ENCODE results near the gene ZBTB20. TPM values are rescaled to one million over a fixed set of nuclear protein-coding genes. Genes with fewer than 3 reads are reported as not detected.

The ZBTB20 gene
- total RNA-seq, 1 donor from 2014 or later, result 21.4 TPM

DNA sequence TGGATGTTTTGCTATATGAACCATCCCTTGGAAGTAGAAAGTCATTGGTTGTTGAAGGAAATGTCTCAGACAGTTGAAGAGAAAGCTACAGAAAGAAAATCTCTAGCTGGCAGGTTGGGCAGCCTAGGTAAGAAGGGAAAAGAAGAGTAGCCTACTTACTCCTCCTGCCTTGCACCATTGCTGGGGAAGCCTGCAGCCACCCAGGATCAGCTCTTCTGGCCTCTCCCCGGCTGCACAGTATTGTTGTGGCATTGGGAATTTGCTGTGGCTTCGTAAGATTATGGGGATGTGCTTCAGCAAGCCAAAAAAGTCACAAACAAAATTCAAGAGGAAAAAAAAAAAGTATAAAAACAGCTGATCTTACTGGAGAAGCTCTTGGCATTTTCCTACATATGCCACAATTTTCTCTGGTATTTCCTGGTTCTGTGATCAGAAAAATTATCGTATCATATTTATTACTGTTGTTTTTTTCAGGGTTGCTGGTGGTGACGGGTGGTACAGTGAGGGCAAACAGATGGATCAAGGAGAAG, 699.1 kb downstream of the ZBTB20 start:
- Histone ChIP-seq H3K4me2 (ENCODE audit: low read length) (peak overlapping the region; percentile 26), H3K27me3 (ENCODE audit: insufficient read depth, low read length) (no peaks in the 10 kb centered on the region), H3K36me3 (ENCODE audit: insufficient read depth, low read length) (no peaks in the 10 kb centered on the region), H3K9ac (ENCODE audit: low read length) (peak overlapping the region; percentile 3), H3K9me3 (ENCODE audit: insufficient read depth, low read depth, low read length) (no peaks in the 10 kb centered on the region), H4K20me1 (ENCODE audit: insufficient read depth, low read length) (peaks cover 3% of the 10 kb centered on the region), H3K27ac (ENCODE audit: low read depth, low read length) (no peak overlapping the region), H3K79me2 (ENCODE audit: insufficient read depth, low read length) (peaks cover 65% of the 10 kb centered on the region), H3K4me1 (ENCODE audit: insufficient read depth, low read length) (peaks cover 16% of the 10 kb centered on the region), H3K4me3 (ENCODE audit: insufficient read depth, low read depth, low read length) (no peak overlapping the region), H2AFZ (ENCODE audit: low read depth, low read length) (no peak overlapping the region)
- H3K4me1 Mint-ChIP-seq (ENCODE audit: low read depth, unreplicated experiment), result peaks cover 45% of the 10 kb centered on the region
- TF ChIP-seq, protein P1, sequence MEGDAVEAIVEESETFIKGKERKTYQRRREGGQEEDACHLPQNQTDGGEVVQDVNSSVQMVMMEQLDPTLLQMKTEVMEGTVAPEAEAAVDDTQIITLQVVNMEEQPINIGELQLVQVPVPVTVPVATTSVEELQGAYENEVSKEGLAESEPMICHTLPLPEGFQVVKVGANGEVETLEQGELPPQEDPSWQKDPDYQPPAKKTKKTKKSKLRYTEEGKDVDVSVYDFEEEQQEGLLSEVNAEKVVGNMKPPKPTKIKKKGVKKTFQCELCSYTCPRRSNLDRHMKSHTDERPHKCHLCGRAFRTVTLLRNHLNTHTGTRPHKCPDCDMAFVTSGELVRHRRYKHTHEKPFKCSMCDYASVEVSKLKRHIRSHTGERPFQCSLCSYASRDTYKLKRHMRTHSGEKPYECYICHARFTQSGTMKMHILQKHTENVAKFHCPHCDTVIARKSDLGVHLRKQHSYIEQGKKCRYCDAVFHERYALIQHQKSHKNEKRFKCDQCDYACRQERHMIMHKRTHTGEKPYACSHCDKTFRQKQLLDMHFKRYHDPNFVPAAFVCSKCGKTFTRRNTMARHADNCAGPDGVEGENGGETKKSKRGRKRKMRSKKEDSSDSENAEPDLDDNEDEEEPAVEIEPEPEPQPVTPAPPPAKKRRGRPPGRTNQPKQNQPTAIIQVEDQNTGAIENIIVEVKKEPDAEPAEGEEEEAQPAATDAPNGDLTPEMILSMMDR (IDR thresholded peaks at IDR 0.05; ENCODE audit: insufficient read depth, low read depth, low read length), result no peak
- TF ChIP-seq EZH2 (IDR thresholded peaks at IDR 0.05; ENCODE audit: insufficient read depth, low read length), result no peak
- FAIRE-seq, result no peak
- H3K4me3 Mint-ChIP-seq (ENCODE audit: unreplicated experiment), result no peak overlapping the region
- H3K36me3 Mint-ChIP-seq (ENCODE audit: low read depth, unreplicated experiment), result no peaks in the 10 kb centered on the region
- DNase-seq (ENCODE audit: low read depth), result no peak
- no peaks in the 10 kb centered on the region for H3K27me3 Mint-ChIP-seq (ENCODE audit: low read depth, unreplicated experiment)
- no peaks in the 10 kb centered on the region for H3K9me3 Mint-ChIP-seq (ENCODE audit: unreplicated experiment)
- no peak overlapping the region for H3K27ac Mint-ChIP-seq (ENCODE audit: unreplicated experiment)

DNA sequence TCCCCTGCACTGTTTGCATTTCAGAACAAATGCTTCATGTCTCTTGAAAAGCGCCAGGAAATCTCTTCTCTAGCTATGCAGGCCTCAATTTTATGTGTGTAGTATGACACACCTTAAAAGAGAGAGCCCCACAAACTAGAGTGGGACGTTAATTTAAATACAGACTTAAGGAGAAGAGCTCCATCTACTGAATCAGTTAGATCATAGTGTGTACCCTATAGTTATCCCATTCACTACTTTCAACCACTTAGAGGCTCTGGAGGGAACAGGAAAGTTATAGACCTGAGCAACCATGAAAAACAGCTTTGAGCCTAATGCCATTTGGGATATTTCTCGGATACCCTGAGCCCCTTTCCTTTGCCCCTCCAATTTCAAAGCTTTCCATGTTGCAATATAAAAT, 699.5 kb downstream of the ZBTB20 start:
- Histone ChIP-seq H3K27ac (ENCODE audit: low read depth, low read length) (no peak overlapping the region), H3K27me3 (ENCODE audit: insufficient read depth, low read length) (no peaks in the 10 kb centered on the region), H3K36me3 (ENCODE audit: insufficient read depth, low read length) (no peaks in the 10 kb centered on the region), H3K4me2 (ENCODE audit: low read length) (peak overlapping the region; percentile 26), H3K9ac (ENCODE audit: low read length) (peak overlapping the region; percentile 3), H4K20me1 (ENCODE audit: insufficient read depth, low read length) (peaks cover 7% of the 10 kb centered on the region), H2AFZ (ENCODE audit: low read depth, low read length) (no peak overlapping the region), H3K9me3 (ENCODE audit: insufficient read depth, low read depth, low read length) (no peaks in the 10 kb centered on the region), H3K79me2 (ENCODE audit: insufficient read depth, low read length) (peaks cover 63% of the 10 kb centered on the region), H3K4me3 (ENCODE audit: insufficient read depth, low read depth, low read length) (no peak overlapping the region), H3K4me1 (ENCODE audit: insufficient read depth, low read length) (peaks cover 20% of the 10 kb centered on the region)
- no peaks in the 10 kb centered on the region for H3K36me3 Mint-ChIP-seq (ENCODE audit: low read depth, unreplicated experiment)
- H3K27ac Mint-ChIP-seq (ENCODE audit: unreplicated experiment), result no peak overlapping the region
- no peaks in the 10 kb centered on the region for H3K9me3 Mint-ChIP-seq (ENCODE audit: unreplicated experiment)
- DNase-seq (ENCODE audit: low read depth) (no peak), FAIRE-seq (no peak)
- H3K4me3 Mint-ChIP-seq (ENCODE audit: unreplicated experiment), result no peak overlapping the region
- H3K27me3 Mint-ChIP-seq (ENCODE audit: low read depth, unreplicated experiment), result no peaks in the 10 kb centered on the region
- no peak for TF ChIP-seq EZH2 (IDR thresholded peaks at IDR 0.05; ENCODE audit: insufficient read depth, low read length)
- TF ChIP-seq, protein P1 (IDR thresholded peaks at IDR 0.05; ENCODE audit: insufficient read depth, low read depth, low read length), result no peak
- peaks cover 50% of the 10 kb centered on the region for H3K4me1 Mint-ChIP-seq (ENCODE audit: low read depth, unreplicated experiment)

DNA sequence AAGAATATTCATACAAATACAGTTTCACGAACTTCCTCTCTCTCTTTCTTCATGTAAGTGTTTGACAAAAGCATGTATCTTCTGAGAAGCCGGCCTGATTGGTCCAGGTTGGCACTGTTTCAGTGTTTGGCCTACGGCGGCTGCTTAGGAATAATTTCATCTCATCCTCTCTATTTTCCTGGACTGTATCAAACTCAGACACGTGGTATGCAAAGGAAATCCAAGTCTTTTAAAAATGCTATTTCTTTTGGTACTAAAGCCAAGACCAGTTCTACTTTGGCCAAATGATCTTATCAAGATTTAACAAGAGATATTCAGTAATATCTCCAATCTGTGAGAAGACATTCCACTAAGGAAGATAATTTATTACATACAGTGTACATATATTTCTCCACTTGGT, 700.5 kb downstream of the ZBTB20 start:
- Histone ChIP-seq H3K9me3 (ENCODE audit: insufficient read depth, low read depth, low read length) (no peaks in the 10 kb centered on the region), H3K9ac (ENCODE audit: low read length) (no peak overlapping the region), H3K27ac (ENCODE audit: low read depth, low read length) (no peak overlapping the region), H3K4me2 (ENCODE audit: low read length) (no peak overlapping the region), H3K4me1 (ENCODE audit: insufficient read depth, low read length) (peaks cover 21% of the 10 kb centered on the region), H3K79me2 (ENCODE audit: insufficient read depth, low read length) (peaks cover 61% of the 10 kb centered on the region), H4K20me1 (ENCODE audit: insufficient read depth, low read length) (peaks cover 16% of the 10 kb centered on the region), H3K36me3 (ENCODE audit: insufficient read depth, low read length) (no peaks in the 10 kb centered on the region), H2AFZ (ENCODE audit: low read depth, low read length) (no peak overlapping the region), H3K27me3 (ENCODE audit: insufficient read depth, low read length) (no peaks in the 10 kb centered on the region), H3K4me3 (ENCODE audit: insufficient read depth, low read depth, low read length) (no peak overlapping the region)
- DNase-seq (ENCODE audit: low read depth) (no peak), FAIRE-seq (no peak)
- H3K4me1 Mint-ChIP-seq (ENCODE audit: low read depth, unreplicated experiment), result peaks cover 56% of the 10 kb centered on the region
- TF ChIP-seq, protein P1 (IDR thresholded peaks at IDR 0.05; ENCODE audit: insufficient read depth, low read depth, low read length), result no peak
- no peaks in the 10 kb centered on the region for H3K27me3 Mint-ChIP-seq (ENCODE audit: low read depth, unreplicated experiment)
- H3K36me3 Mint-ChIP-seq (ENCODE audit: low read depth, unreplicated experiment), result no peaks in the 10 kb centered on the region
- H3K27ac Mint-ChIP-seq (ENCODE audit: unreplicated experiment), result peak overlapping the region; percentile 50
- no peak overlapping the region for H3K4me3 Mint-ChIP-seq (ENCODE audit: unreplicated experiment)
- no peaks in the 10 kb centered on the region for H3K9me3 Mint-ChIP-seq (ENCODE audit: unreplicated experiment)
